Liver (tissue), 9 donors: ENCODE measurements around the gene STXBP1. TPM values are rescaled to one million over a fixed set of nuclear protein-coding genes. Genes with fewer than 3 reads are reported as not detected.

Experiments used
- DNase-seq: peaks from one replicate; pipeline ENCODE4 v3.0.0-alpha.2; 2017; ENCODE audit warnings: low spot score
- H3K27ac ChIP-seq, 2 donors: one replicate each; pipeline ENCODE4 v1.7.0; 2013; ENCODE audit warnings: inconsistent platforms in 2 of 2, low read length in 2 of 2, control low read depth in 1 of 2, low read depth in 1 of 2, mild to moderate bottlenecking in 1 of 2
- H3K27me3 ChIP-seq, 4 donors: one replicate each; pipeline versions ENCODE4 v1.6.1 to v1.7.0; 2013; ENCODE audit warnings: low read length in 3 of 4, inconsistent platforms in 1 of 4, mild to moderate bottlenecking in 1 of 4, moderate library complexity in 1 of 4; ENCODE audit not compliant: control insufficient read depth in 4 of 4, insufficient read depth in 4 of 4
- H3K36me3 ChIP-seq, 4 donors: one replicate each; pipeline versions ENCODE4 v1.6.1 to v1.7.0; 2013; ENCODE audit warnings: low read length in 3 of 4, mild to moderate bottlenecking in 3 of 4, low read depth in 1 of 4, moderate library complexity in 1 of 4; ENCODE audit not compliant: control insufficient read depth in 4 of 4, insufficient read depth in 3 of 4
- H3K4me1 ChIP-seq, 4 donors: one replicate each; pipeline versions ENCODE4 v1.6.1 to v1.7.0; 2013; ENCODE audit warnings: low read length in 3 of 4, mild to moderate bottlenecking in 3 of 4, moderate library complexity in 1 of 4; ENCODE audit not compliant: control insufficient read depth in 4 of 4, insufficient read depth in 4 of 4
- H3K4me3 ChIP-seq, 3 donors: one replicate each; pipeline versions ENCODE4 v1.6.1 to v1.7.0; 2013; ENCODE audit warnings: low read length in 3 of 3, control low read depth in 1 of 3, low read depth in 1 of 3, mild to moderate bottlenecking in 1 of 3
- H3K9ac ChIP-seq, 2 donors: one replicate each; pipeline ENCODE4 v1.7.0; 2013; ENCODE audit warnings: low read length in 2 of 2, mild to moderate bottlenecking in 2 of 2, moderate library complexity in 2 of 2, control low read depth in 1 of 2, low read depth in 1 of 2
- H3K9me3 ChIP-seq, 4 donors: one replicate each; pipeline versions ENCODE4 v1.6.1 to v1.7.0; 2013; ENCODE audit warnings: low read length in 3 of 4; ENCODE audit not compliant: control insufficient read depth in 4 of 4
- EGR1 ChIP-seq, 2 donors: IDR thresholded peaks; 2 replicates each; pipeline ENCODE4 v1.6.1; 2016 to 2018; ENCODE audit warnings: antibody characterized with exemption in 2 of 2, low read depth in 2 of 2
- GABPA ChIP-seq, 2 donors: IDR thresholded peaks in 1 of 2; conservative IDR thresholded peaks in 1 of 2; 2 replicates each; pipeline ENCODE4 v1.6.1; 2016; ENCODE audit warnings: antibody characterized with exemption in 2 of 2, mild to moderate bottlenecking in 1 of 2, moderate library complexity in 1 of 2
- HNF4G ChIP-seq: IDR thresholded peaks from 2 replicates; pipeline ENCODE4 v1.6.1; 2016; ENCODE audit warnings: antibody characterized with exemption
- RXRA ChIP-seq, 2 donors: IDR thresholded peaks; 2 replicates each; pipeline ENCODE4 v1.6.1; 2017 to 2018; ENCODE audit warnings: antibody characterized with exemption in 2 of 2, mild to moderate bottlenecking in 1 of 2
- SP1 ChIP-seq: IDR thresholded peaks from 2 replicates; pipeline ENCODE4 v1.6.1; 2018; ENCODE audit warnings: antibody characterized with exemption, mild to moderate bottlenecking
- TAF1 ChIP-seq: conservative IDR thresholded peaks from 2 replicates; pipeline ENCODE4 v1.6.1; 2016; ENCODE audit warnings: antibody characterized with exemption, mild to moderate bottlenecking
- YY1 ChIP-seq: IDR thresholded peaks from 2 replicates; pipeline ENCODE4 v1.6.1; 2016; ENCODE audit warnings: antibody characterized with exemption, mild to moderate bottlenecking
- WGBS: extraction: QIAGEN DNeasy Blood & Tissue Kit; methylation state at CpG from one replicate; pipeline ENCODE4 v1.1.7; 2013; 5-methylcytosine and 5-hydroxymethylcytosine counted together
- polyA plus RNA-seq, 2 donors: library from polyadenylated mRNA; stranded (reverse) in 1 of 2; unstranded in 1 of 2; fragments of 200-250 nt in 1 of 2; fragments of >200 nt in 1 of 2; fragmentation: Nextera tagmentation in 1 of 2; extraction: Ambion mirVana in 1 of 2; gene quantifications; one replicate each; pipeline versions ENCODE4 v1.2.1 to v1.2.3, GENCODE V29; 2013 to 2015
- total RNA-seq, 2 donors: library from RNA; depleted of rRNA; stranded (reverse); fragments of >200 nt; gene quantifications; one replicate each; pipeline ENCODE4 v1.2.3, GENCODE V29; 2014
- TF ChIP-seq, protein P1 (sequence below): IDR thresholded peaks from 2 replicates; pipeline ENCODE4 v1.6.1; 2016; ENCODE audit warnings: antibody characterized with exemption
- TF ChIP-seq, protein P2 (sequence below): IDR thresholded peaks from 2 replicates; pipeline ENCODE4 v1.6.1; 2016; ENCODE audit warnings: antibody characterized with exemption
- donor health status: healthy.
- donor health status: healthy.
- donor health status: healthy.
- donor health status: healthy.
- donor health status: healthy.

The STXBP1 gene
- total and polyA plus RNA-seq, 4 donors = 1.7 to 4.6 (median 2.3) TPM

DNA sequence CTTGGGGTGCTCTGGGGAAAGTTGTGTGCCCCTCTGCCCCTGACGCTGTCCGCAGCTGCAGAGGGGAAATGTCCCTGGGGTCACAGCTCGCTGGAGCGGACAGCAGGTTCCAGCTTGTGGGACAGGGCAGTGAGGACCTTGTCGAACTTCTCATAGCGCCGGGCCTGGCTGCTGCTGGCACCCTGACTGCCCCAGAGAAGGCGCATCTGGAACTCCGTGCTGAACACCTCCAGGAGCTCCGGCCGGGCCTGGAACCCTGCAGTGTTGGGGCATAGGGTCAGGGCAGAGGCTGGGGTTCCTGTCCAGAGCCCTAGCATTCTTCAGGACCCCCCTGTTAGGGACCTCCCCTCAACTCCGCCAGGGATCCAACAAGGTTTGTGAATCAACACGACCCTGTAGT lies 126.6 kb downstream of the STXBP1 start (continued):
- TF ChIP-seq, protein P1, sequence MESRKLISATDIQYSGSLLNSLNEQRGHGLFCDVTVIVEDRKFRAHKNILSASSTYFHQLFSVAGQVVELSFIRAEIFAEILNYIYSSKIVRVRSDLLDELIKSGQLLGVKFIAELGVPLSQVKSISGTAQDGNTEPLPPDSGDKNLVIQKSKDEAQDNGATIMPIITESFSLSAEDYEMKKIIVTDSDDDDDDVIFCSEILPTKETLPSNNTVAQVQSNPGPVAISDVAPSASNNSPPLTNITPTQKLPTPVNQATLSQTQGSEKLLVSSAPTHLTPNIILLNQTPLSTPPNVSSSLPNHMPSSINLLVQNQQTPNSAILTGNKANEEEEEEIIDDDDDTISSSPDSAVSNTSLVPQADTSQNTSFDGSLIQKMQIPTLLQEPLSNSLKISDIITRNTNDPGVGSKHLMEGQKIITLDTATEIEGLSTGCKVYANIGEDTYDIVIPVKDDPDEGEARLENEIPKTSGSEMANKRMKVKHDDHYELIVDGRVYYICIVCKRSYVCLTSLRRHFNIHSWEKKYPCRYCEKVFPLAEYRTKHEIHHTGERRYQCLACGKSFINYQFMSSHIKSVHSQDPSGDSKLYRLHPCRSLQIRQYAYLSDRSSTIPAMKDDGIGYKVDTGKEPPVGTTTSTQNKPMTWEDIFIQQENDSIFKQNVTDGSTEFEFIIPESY = no peak
- TF ChIP-seq GABPA (IDR thresholded peaks at IDR 0.05 in 1 of 2, conservative IDR thresholded peaks at IDR 0.05 in 1 of 2) = no peak

DNA sequence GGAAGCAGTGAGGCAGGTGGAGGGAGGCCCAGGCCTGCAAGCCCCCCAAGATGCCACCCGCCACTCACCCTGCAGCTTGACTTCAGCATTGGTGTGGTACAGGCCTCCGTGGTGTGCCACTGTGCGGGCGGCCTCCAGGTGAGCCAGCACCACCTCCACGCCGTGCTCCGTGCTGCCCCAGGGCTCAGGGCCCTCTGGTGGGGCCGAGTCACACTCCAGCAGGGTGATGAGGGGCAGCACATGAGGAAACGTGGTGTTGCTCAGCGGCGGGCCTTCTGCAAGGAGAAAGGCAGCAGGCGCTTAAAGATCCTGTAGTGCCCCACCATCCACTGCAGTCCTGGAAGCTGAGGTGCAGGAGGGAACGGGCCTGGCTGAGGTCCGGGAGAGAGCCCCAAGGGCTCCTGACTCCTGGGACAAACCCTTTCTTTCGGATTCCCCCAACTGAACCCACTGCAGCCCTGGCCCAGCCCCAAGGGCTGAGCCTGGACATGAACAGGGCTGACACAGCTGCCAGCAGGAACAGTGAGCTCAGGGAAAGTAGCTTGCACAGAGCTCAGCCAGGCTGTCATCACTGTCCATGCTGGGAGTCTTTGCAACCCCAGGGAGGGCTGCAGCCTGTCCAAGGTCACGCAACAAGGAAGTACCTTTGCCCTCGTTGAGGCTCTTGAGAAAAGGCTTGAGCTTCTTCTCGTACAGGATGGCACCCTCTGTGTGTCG lies 127.7 kb downstream of the STXBP1 start:
- Histone ChIP-seq H3K9me3 (no peaks in the 10 kb centered on the region), H3K4me1 (peaks cover 0 to under 1% (median 0%) of the 10 kb centered on the region in 4 donors), H3K36me3 (peaks cover 0 to 2% (median 0%) of the 10 kb centered on the region in 4 donors), H3K4me3 (no peak overlapping the region), H3K27ac (no peak overlapping the region), H3K9ac (no peak overlapping the region), H3K27me3 (no peaks in the 10 kb centered on the region)
- DNase-seq = no peak
- 85% methylated on average over 19 of the region's 19 CpGs for WGBS
- no peak for TF ChIP-seq RXRA (IDR thresholded peaks at IDR 0.05)
- TF ChIP-seq EGR1 (IDR thresholded peaks at IDR 0.05; ENCODE audit: low read depth in 2 of 2) = no peak
- TF ChIP-seq TAF1 = no peak
- no peak for TF ChIP-seq SP1
- TF ChIP-seq HNF4G = no peak
- TF ChIP-seq YY1 = no peak
- TF ChIP-seq, protein P2, sequence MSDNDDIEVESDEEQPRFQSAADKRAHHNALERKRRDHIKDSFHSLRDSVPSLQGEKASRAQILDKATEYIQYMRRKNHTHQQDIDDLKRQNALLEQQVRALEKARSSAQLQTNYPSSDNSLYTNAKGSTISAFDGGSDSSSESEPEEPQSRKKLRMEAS = no peak

DNA sequence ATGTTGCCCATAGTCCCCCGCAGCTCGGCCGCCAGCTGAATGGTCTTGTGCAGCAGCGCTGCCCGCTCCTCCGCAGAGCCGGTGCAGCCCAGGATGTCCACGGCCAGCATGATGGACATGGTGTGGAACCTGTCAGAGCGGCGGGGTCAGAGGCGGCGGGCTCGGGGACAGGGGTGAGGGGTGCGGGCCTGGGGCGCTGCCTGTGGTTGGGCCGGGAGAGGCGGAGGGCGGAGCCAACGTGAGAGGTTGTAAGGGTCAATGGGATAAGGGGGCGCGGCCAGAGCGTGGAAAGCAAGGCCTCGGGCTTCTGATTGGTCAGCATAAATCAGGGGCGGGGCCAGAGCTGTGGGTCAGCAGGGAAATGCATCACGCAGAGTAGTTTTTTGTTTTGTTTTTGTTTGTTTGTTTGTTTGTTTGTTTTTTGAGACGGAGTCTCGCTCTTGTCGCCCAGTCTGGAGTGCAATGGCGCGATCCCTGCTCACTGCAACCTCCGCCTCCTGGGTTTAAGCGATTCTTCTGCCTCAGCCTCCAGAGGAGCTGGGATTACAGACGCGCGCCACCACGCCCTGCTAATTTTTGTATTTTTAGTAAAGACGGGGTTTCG lies 129.9 kb downstream of the STXBP1 start:
- H3K27ac ChIP-seq = no peak overlapping the region
- 35% methylated on average over 38 of the region's 38 CpGs for whole genome bisulfite sequencing
- no peak overlapping the region for H3K9ac ChIP-seq
- peaks cover 0 to 2% (median under 1%) of the 10 kb centered on the region in 4 donors for H3K36me3 ChIP-seq
- DNase-seq = peak; percentile 47
- H3K4me1 ChIP-seq = no peaks in the 10 kb centered on the region
- H3K4me3 ChIP-seq = no peak overlapping the region
- no peaks in the 10 kb centered on the region for H3K9me3 ChIP-seq
- TF ChIP-seq HNF4G (no peak), EGR1 (IDR thresholded peaks at IDR 0.05; ENCODE audit: low read depth in 2 of 2) (no peak)
- TF ChIP-seq, protein P2 = no peak
- no peaks in the 10 kb centered on the region for H3K27me3 ChIP-seq

Other genes with a start within 250 kb of the STXBP1 start
- gene SLC2A8, start 215.1 kb upstream of the STXBP1 start, total RNA-seq = 10 to 100 TPM; 10.9 to 18.7 TPM
- 10 to 100 TPM; 21.1 to 24.5 TPM for gene SLC2A8, start 215.1 kb upstream of the STXBP1 start, polyA plus RNA-seq
- 1 to 10 TPM; 6.2 to 6.9 TPM for gene ZNF79, start 187.9 kb upstream of the STXBP1 start, total RNA-seq
- 1 to 10 TPM; 2.2 TPM for gene ZNF79, start 187.9 kb upstream of the STXBP1 start, polyA plus RNA-seq
- 100 to 1,000 TPM; 394 to 576 TPM for gene RPL12, start 160.9 kb upstream of the STXBP1 start, total RNA-seq
- gene RPL12, start 160.9 kb upstream of the STXBP1 start, polyA plus RNA-seq = 100 to 1,000 TPM; 289 to 829 TPM
- 1 to 10 TPM; 7.4 to 9.7 TPM for gene LRSAM1, start 160.8 kb upstream of the STXBP1 start, total RNA-seq
- gene LRSAM1, start 160.8 kb upstream of the STXBP1 start, polyA plus RNA-seq = 1 to 10 TPM; 6.6 to 6.7 TPM
- gene CFAP157, start 94.7 kb downstream of the STXBP1 start, total RNA-seq = not detected
- under 1 TPM; 0.07 to 0.22 TPM for gene CFAP157, start 94.7 kb downstream of the STXBP1 start, polyA plus RNA-seq
- gene PTRH1, start 103.4 kb downstream of the STXBP1 start, total RNA-seq = 1 to 10 TPM; 6.7 to 7.8 TPM
- gene PTRH1, start 103.4 kb downstream of the STXBP1 start, polyA plus RNA-seq = 10 to 100 TPM; 11.5 to 21.6 TPM
- gene TTC16, start 103.8 kb downstream of the STXBP1 start, total RNA-seq = under 1 TPM in 1 of 2 donors, not detected in 1; 0.08 TPM
- under 1 TPM in 1 of 2 donors, not detected in 1; 0.02 TPM for gene TTC16, start 103.8 kb downstream of the STXBP1 start, polyA plus RNA-seq
- gene TOR2A, start 123.0 kb downstream of the STXBP1 start, total RNA-seq = 10 to 100 TPM in 1 of 2 donors, 1 to 10 TPM in 1; 5.1 to 10.8 TPM
- 10 to 100 TPM; 12.9 to 14.6 TPM for gene TOR2A, start 123.0 kb downstream of the STXBP1 start, polyA plus RNA-seq
- gene SH2D3C, start 166.4 kb downstream of the STXBP1 start, total RNA-seq = 1 to 10 TPM; 4.8 to 5.1 TPM
- 1 to 10 TPM; 2.2 to 3.1 TPM for gene SH2D3C, start 166.4 kb downstream of the STXBP1 start, polyA plus RNA-seq
- gene CDK9, start 173.8 kb downstream of the STXBP1 start, total RNA-seq = 10 to 100 TPM; 31.8 to 41.2 TPM
- 10 to 100 TPM; 32.4 to 41.4 TPM for gene CDK9, start 173.8 kb downstream of the STXBP1 start, polyA plus RNA-seq
- 10 to 100 TPM; 20.4 to 48.1 TPM for gene FPGS, start 190.6 kb downstream of the STXBP1 start, total RNA-seq
- gene FPGS, start 190.6 kb downstream of the STXBP1 start, polyA plus RNA-seq = 10 to 100 TPM; 37.3 to 61.1 TPM
- gene ENG, start 242.4 kb downstream of the STXBP1 start, total RNA-seq = 10 to 100 TPM; 12.8 to 23.5 TPM
- gene ENG, start 242.4 kb downstream of the STXBP1 start, polyA plus RNA-seq = 10 to 100 TPM; 25.0 to 91.3 TPM